Measurements from ENCODE around the gene FAM124B. TPM values are rescaled to one million over a fixed set of nuclear protein-coding genes. Genes with fewer than 3 reads are reported as not detected.

FAM124B gene
- total RNA-seq, 4 donors from 2014 or later = 0.41 to 0.95 (median 0.60) TPM; not detected in 1

DNA sequence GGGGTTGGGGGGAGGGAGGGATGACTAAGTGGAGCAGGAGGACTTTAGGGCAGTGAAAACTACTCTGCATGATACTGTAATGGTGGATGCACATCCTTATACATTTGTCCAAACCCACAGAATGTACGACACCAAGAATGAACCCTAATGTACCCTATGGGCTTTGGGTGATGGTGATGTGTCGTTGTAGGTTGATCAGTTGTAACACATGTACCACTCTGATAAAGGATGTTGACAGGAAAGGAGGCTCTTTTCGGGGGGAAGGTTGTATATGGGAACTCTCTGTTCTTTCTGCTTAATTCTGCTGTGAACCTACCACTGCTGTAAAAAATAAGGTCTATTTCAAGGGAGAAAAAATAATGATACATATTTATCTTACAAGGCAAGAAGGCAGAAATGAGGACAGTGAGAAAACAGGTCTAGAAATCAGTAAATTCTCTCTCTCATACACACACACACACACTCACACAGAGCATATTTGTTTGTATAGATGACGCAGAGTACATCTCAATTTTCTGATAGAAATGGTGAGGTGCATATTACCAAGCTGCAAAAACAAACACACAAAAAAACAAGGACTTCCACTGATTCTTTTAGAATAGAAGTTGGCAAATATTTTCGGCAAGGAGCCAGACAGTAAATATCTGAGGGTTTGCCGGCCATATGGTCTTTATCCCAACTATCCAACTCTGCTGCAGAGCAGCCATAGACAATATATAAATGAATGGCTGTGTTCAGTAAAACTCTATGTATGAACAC, 20.2 kb downstream of the FAM124B start:
- TF ChIP-seq, protein P1, sequence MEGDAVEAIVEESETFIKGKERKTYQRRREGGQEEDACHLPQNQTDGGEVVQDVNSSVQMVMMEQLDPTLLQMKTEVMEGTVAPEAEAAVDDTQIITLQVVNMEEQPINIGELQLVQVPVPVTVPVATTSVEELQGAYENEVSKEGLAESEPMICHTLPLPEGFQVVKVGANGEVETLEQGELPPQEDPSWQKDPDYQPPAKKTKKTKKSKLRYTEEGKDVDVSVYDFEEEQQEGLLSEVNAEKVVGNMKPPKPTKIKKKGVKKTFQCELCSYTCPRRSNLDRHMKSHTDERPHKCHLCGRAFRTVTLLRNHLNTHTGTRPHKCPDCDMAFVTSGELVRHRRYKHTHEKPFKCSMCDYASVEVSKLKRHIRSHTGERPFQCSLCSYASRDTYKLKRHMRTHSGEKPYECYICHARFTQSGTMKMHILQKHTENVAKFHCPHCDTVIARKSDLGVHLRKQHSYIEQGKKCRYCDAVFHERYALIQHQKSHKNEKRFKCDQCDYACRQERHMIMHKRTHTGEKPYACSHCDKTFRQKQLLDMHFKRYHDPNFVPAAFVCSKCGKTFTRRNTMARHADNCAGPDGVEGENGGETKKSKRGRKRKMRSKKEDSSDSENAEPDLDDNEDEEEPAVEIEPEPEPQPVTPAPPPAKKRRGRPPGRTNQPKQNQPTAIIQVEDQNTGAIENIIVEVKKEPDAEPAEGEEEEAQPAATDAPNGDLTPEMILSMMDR (IDR thresholded peaks at IDR 0.05) = no peak
- TF ChIP-seq EP300 (IDR thresholded peaks at IDR 0.05; ENCODE audit: low read depth) (no peak), POLR2AphosphoS5 (IDR thresholded peaks at IDR 0.05) (no peak), POLR2A (IDR thresholded peaks at IDR 0.05) (no peak)
- Histone ChIP-seq H3K4me3 (no peak overlapping the region), H3K9me3 (no peaks in the 10 kb centered on the region), H3K36me3 (no peaks in the 10 kb centered on the region), H3K27ac (no peak overlapping the region), H3K4me1 (no peaks in the 10 kb centered on the region), H3K27me3 (no peaks in the 10 kb centered on the region)
- no peak for DNase-seq
- intact Hi-C loops (cut with DNase I; ENCODE audit: low total_unique reads) (no loop called here), in situ Hi-C loops (cut with MboI; ENCODE audit: low pct_ligation_motif_present in 1 of 4, low pct_unique_long_range_greater_than_20kb in 1 of 4, low sequenced_read_pairs in 3 of 4) (no loop called here)
- WGBS, 2 donors (ENCODE audit: low coverage in 1 of 2) = 75 to 78% methylated on average over 1 to 6 of the region's 6 CpGs

DNA sequence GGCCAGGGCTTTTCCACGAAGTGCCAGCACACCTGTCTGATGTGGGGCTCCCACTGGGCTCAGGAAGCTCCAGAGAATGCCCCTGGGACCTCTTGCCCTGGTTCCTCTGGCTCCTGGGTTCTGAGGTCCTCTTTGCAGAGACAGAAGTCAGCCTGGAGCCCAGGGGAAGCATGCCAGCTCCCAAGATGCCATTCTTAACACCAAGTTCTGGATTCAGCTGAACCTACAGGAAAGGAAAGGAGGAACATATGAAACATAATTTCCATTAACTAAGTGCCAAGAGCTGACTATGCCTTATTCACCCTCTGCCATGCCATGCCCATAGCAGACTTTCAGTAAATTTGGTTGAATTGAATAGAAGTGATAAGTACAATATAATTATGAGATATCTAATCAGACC, 21.9 kb downstream of the FAM124B start:
- Histone ChIP-seq H3K27me3 (no peaks in the 10 kb centered on the region), H3K4me1 (no peaks in the 10 kb centered on the region), H3K36me3 (no peaks in the 10 kb centered on the region), H3K9me3 (no peaks in the 10 kb centered on the region), H3K4me3 (no peak overlapping the region), H3K27ac (no peak overlapping the region)
- in situ Hi-C loops (cut with MboI; ENCODE audit: low pct_ligation_motif_present in 1 of 4, low pct_unique_long_range_greater_than_20kb in 1 of 4, low sequenced_read_pairs in 3 of 4) = no loop called here
- TF ChIP-seq EP300 (IDR thresholded peaks at IDR 0.05; ENCODE audit: low read depth) = no peak
- TF ChIP-seq, protein P1 (IDR thresholded peaks at IDR 0.05) = no peak
- no peak for TF ChIP-seq POLR2AphosphoS5 (IDR thresholded peaks at IDR 0.05)
- no peak for TF ChIP-seq POLR2A (IDR thresholded peaks at IDR 0.05)
- DNase-seq = no peak
- intact Hi-C loops (cut with DNase I; ENCODE audit: low total_unique reads) = no loop called here
- 67% methylated on average over 1 of the region's 1 CpG; no CpG with 5 or more reads in 1 of the 2 donors for WGBS, 2 donors (ENCODE audit: low coverage in 1 of 2)

DNA sequence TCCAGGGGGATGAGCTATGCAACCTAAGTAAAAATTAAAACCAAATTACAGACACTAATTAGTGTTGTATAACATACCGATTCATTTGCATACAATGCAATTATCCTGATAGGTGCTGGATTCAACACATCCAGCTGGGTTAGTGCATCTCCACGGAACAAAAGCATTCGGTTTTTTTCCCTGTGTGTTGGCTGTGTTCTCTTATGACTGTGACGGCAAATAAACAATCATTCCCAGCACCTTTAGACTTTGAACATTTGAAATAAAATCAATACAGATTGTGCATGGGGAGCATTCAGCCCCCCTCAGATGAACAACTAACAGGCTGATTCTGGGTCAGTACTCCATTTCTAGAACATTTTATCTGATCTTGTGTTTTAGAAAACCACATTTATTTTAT, 22.7 kb downstream of the FAM124B start:
- TF ChIP-seq POLR2AphosphoS5 (IDR thresholded peaks at IDR 0.05) (no peak), POLR2A (IDR thresholded peaks at IDR 0.05) (no peak), EP300 (IDR thresholded peaks at IDR 0.05; ENCODE audit: low read depth) (no peak)
- TF ChIP-seq, protein P1 (IDR thresholded peaks at IDR 0.05) = no peak
- in situ Hi-C loops (cut with MboI; ENCODE audit: low pct_ligation_motif_present in 1 of 4, low pct_unique_long_range_greater_than_20kb in 1 of 4, low sequenced_read_pairs in 3 of 4) = no loop called here
- H3K27me3 ChIP-seq = no peaks in the 10 kb centered on the region
- no peak for DNase-seq
- no peaks in the 10 kb centered on the region for H3K4me1 ChIP-seq
- no peaks in the 10 kb centered on the region for H3K9me3 ChIP-seq
- H3K27ac ChIP-seq = no peak overlapping the region
- no peaks in the 10 kb centered on the region for H3K36me3 ChIP-seq
- WGBS, 2 donors (ENCODE audit: low coverage in 1 of 2) = 42 to 63% methylated on average over 2 to 4 of the region's 4 CpGs
- intact Hi-C loops (cut with DNase I; ENCODE audit: low total_unique reads) = no loop called here
- H3K4me3 ChIP-seq = no peak overlapping the region

DNA sequence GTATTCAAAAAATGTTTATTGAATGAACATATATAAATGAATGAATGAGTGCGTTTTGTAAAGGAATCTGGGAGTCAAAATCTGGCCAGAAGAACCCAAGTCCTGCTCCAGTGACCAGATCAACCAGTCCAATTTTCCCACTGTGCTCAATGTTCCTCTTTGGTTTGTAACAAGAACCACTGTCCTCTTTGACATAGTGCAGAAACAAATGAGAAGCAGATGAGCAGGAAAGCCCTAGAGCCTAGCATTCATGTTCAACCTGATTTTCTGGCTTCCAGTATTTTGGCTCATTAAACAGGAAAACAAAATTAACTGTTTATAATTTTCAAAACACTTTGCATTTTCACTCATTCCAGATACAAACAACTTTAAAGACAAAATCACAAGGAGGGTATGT, 23.2 kb downstream of the FAM124B start:
- 71 to 100% methylated on average over 1 of the region's 1 CpG for WGBS, 2 donors (ENCODE audit: low coverage in 1 of 2)
- H3K9me3 ChIP-seq = no peaks in the 10 kb centered on the region

More for the DNA sequence above, 23.2 kb downstream of the FAM124B start:
- Histone ChIP-seq H3K27me3 (no peaks in the 10 kb centered on the region), H3K4me3 (no peak overlapping the region), H3K27ac (no peak overlapping the region), H3K36me3 (no peaks in the 10 kb centered on the region), H3K4me1 (no peaks in the 10 kb centered on the region)
- in situ Hi-C loops (cut with MboI; ENCODE audit: low pct_ligation_motif_present in 1 of 4, low pct_unique_long_range_greater_than_20kb in 1 of 4, low sequenced_read_pairs in 3 of 4) (no loop called here), intact Hi-C loops (cut with DNase I; ENCODE audit: low total_unique reads) (no loop called here)
- TF ChIP-seq, protein P1 (IDR thresholded peaks at IDR 0.05) = no peak
- TF ChIP-seq POLR2A (IDR thresholded peaks at IDR 0.05) (no peak), EP300 (IDR thresholded peaks at IDR 0.05; ENCODE audit: low read depth) (no peak), POLR2AphosphoS5 (IDR thresholded peaks at IDR 0.05) (no peak)
- no peak for DNase-seq
